WTC11 (cell line): ENCODE measurements around the gene RALA. TPM values are rescaled to one million over a fixed set of nuclear protein-coding genes. Genes with fewer than 3 reads are reported as not detected.

ENCODE experiments used
- ATAC-seq: fragments of 200-7000 bp; cut with Tn5 transposase; 2 replicates; pipeline ENCODE4 v1.10.0; 2021; ENCODE audit warnings: mild to moderate bottlenecking, moderate library complexity
- CTCF ChIA-PET: fragments of 300-600 bp; sonication (Branson Sonifier 250); formaldehyde crosslinking; loops from one replicate; lab custom pipeline; 2021; ENCODE audit warnings: antibody characterized with exemption; lab: Charles Lee
- POLR2A ChIA-PET: fragments of 350-600 bp; sonication (Branson Sonifier 250); formaldehyde crosslinking; loops from one replicate; lab custom pipeline; 2021; ENCODE audit warnings: antibody characterized with exemption; lab: Charles Lee
- DNase-seq: peaks from one replicate; pipeline ENCODE4 v3.0.0; 2021; ENCODE audit warnings: low spot score
- H3K27ac Mint-ChIP-seq: 2 replicates; pipeline ENCODE4 v1.8.0; 2021; ENCODE audit warnings: mixed read lengths
- H3K27me3 Mint-ChIP-seq: 2 replicates; pipeline ENCODE4 v1.8.0; 2021; ENCODE audit warnings: low read depth, mild to moderate bottlenecking, moderate library complexity, mixed read lengths
- H3K36me3 Mint-ChIP-seq: 2 replicates; pipeline ENCODE4 v1.8.0; 2021; ENCODE audit warnings: mixed read lengths
- H3K4me1 Mint-ChIP-seq: 2 replicates; pipeline ENCODE4 v1.8.0; 2022; ENCODE audit warnings: mixed read lengths
- H3K4me3 Mint-ChIP-seq: 2 replicates; pipeline ENCODE4 v1.8.0; 2021; ENCODE audit warnings: mild to moderate bottlenecking, moderate library complexity, mixed read lengths
- H3K9me3 Mint-ChIP-seq: 2 replicates; pipeline ENCODE4 v1.8.0; 2021; ENCODE audit warnings: mixed read lengths
- ATF6 ChIP-seq: sonication (generic); formaldehyde crosslinking; IDR thresholded peaks from 2 replicates; pipeline ENCODE4 v1.8.1; 2023; ENCODE audit warnings: mild to moderate bottlenecking, missing genetic modification reagents
- CREB1 ChIP-seq: sonication (generic); formaldehyde crosslinking; IDR thresholded peaks from 2 replicates; pipeline ENCODE4 v1.8.0; 2023; ENCODE audit warnings: mild to moderate bottlenecking, missing genetic modification reagents
- EMX1 ChIP-seq: fragments of 250-450 bp; sonication (Bioruptor Pico); IDR thresholded peaks from 2 replicates; pipeline ENCODE4 v1.8.0; 2021; ENCODE audit warnings: mild to moderate bottlenecking
- ERG ChIP-seq: fragments of 250-450 bp; sonication (Bioruptor Pico); IDR thresholded peaks from 2 replicates; pipeline ENCODE4 v1.8.0; 2021; ENCODE audit warnings: mild to moderate bottlenecking
- FOXJ3 ChIP-seq: sonication (generic); formaldehyde crosslinking; IDR thresholded peaks from 2 replicates; pipeline ENCODE4 v1.9.0; 2021; ENCODE audit warnings: missing genetic modification reagents, mild to moderate bottlenecking, borderline replicate concordance
- KAT7 ChIP-seq: sonication (generic); formaldehyde crosslinking; IDR thresholded peaks from 2 replicates; pipeline ENCODE4 v1.8.1; 2023; ENCODE audit warnings: missing genetic modification reagents, mild to moderate bottlenecking, borderline replicate concordance
- ZNF263 ChIP-seq: sonication (generic); formaldehyde crosslinking; IDR thresholded peaks from 2 replicates; pipeline ENCODE4 v1.8.1; 2022; ENCODE audit warnings: low read depth, mild to moderate bottlenecking, moderate library complexity, missing genetic modification reagents
- ZNF317 ChIP-seq: sonication (generic); formaldehyde crosslinking; IDR thresholded peaks from 2 replicates; pipeline ENCODE4 v1.8.1; 2023; ENCODE audit warnings: low read depth, mild to moderate bottlenecking, moderate library complexity, missing genetic modification reagents, borderline replicate concordance
- ZNF396 ChIP-seq: fragments of 250-450 bp; sonication (Bioruptor Pico); IDR thresholded peaks from 2 replicates; pipeline ENCODE4 v1.8.0; 2021; ENCODE audit warnings: mild to moderate bottlenecking, moderate library complexity, borderline replicate concordance
- ZNF423 ChIP-seq: fragments of 250-450 bp; sonication (Bioruptor Pico); IDR thresholded peaks from 2 replicates; pipeline ENCODE4 v2.1.2; 2022; ENCODE audit warnings: mild to moderate bottlenecking, moderate library complexity
- ZNF512 ChIP-seq: sonication (generic); formaldehyde crosslinking; IDR thresholded peaks from 2 replicates; pipeline ENCODE4 v1.8.1; 2022; ENCODE audit warnings: missing genetic modification reagents, borderline replicate concordance
- total RNA-seq: library from RNA; stranded (reverse); gene quantifications from 3 replicates; pipeline ENCODE4 v1.2.3, GENCODE V29; 2021
- TF ChIP-seq, protein P1 (sequence below): sonication (generic); formaldehyde crosslinking; IDR thresholded peaks from 2 replicates; pipeline ENCODE4 v1.8.1; 2023; ENCODE audit warnings: mild to moderate bottlenecking, moderate library complexity, missing genetic modification reagents
- TF ChIP-seq, protein P2 (sequence below): sonication (generic); formaldehyde crosslinking; IDR thresholded peaks from 2 replicates; pipeline ENCODE4 v1.8.0; 2022; ENCODE audit warnings: mild to moderate bottlenecking, missing genetic modification reagents
- TF ChIP-seq, protein P3 (sequence below): sonication (generic); formaldehyde crosslinking; IDR thresholded peaks from 2 replicates; pipeline ENCODE4 v1.8.0; 2022; ENCODE audit warnings: missing genetic modification reagents
- TF ChIP-seq, protein P4 (sequence below): fragments of 250-450 bp; sonication (Bioruptor Pico); IDR thresholded peaks from 2 replicates; pipeline ENCODE4 v1.9.0; 2021; ENCODE audit warnings: mild to moderate bottlenecking

The RALA gene
- total RNA-seq, 1 experiment from 2014 or later: 57.3 TPM

- POLR2A ChIA-PET: no interaction called here
- H3K4me3 Mint-ChIP-seq: no peak overlapping the region
- no peaks in the 10 kb centered on the region for H3K9me3 Mint-ChIP-seq
- no peak; the same call in 1 of the 2 replicates for ATAC-seq
- DNase-seq: no peak
- TF ChIP-seq ZNF263 (CRISPR knock-in tag) (no peak), ZNF317 (no peak), CREB1 (CRISPR knock-in tag) (no peak), EMX1 (CRISPR knock-in tag) (no peak), ZNF512 (CRISPR knock-in tag) (no peak), FOXJ3 (no peak), ZNF423 (CRISPR knock-in tag) (no peak), ERG (CRISPR knock-in tag) (no peak), KAT7 (CRISPR knock-in tag) (no peak), ZNF396 (CRISPR knock-in tag) (no peak), ATF6 (CRISPR knock-in tag) (no peak)
- TF ChIP-seq, protein P1, sequence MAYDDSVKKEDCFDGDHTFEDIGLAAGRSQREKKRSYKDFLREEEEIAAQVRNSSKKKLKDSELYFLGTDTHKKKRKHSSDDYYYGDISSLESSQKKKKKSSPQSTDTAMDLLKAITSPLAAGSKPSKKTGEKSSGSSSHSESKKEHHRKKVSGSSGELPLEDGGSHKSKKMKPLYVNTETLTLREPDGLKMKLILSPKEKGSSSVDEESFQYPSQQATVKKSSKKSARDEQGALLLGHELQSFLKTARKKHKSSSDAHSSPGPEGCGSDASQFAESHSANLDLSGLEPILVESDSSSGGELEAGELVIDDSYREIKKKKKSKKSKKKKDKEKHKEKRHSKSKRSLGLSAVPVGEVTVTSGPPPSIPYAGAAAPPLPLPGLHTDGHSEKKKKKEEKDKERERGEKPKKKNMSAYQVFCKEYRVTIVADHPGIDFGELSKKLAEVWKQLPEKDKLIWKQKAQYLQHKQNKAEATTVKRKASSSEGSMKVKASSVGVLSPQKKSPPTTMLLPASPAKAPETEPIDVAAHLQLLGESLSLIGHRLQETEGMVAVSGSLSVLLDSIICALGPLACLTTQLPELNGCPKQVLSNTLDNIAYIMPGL (CRISPR knock-in tag): no peak
- TF ChIP-seq, protein P2, sequence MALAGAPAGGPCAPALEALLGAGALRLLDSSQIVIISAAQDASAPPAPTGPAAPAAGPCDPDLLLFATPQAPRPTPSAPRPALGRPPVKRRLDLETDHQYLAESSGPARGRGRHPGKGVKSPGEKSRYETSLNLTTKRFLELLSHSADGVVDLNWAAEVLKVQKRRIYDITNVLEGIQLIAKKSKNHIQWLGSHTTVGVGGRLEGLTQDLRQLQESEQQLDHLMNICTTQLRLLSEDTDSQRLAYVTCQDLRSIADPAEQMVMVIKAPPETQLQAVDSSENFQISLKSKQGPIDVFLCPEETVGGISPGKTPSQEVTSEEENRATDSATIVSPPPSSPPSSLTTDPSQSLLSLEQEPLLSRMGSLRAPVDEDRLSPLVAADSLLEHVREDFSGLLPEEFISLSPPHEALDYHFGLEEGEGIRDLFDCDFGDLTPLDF (CRISPR knock-in tag): no peak
- TF ChIP-seq, protein P3, sequence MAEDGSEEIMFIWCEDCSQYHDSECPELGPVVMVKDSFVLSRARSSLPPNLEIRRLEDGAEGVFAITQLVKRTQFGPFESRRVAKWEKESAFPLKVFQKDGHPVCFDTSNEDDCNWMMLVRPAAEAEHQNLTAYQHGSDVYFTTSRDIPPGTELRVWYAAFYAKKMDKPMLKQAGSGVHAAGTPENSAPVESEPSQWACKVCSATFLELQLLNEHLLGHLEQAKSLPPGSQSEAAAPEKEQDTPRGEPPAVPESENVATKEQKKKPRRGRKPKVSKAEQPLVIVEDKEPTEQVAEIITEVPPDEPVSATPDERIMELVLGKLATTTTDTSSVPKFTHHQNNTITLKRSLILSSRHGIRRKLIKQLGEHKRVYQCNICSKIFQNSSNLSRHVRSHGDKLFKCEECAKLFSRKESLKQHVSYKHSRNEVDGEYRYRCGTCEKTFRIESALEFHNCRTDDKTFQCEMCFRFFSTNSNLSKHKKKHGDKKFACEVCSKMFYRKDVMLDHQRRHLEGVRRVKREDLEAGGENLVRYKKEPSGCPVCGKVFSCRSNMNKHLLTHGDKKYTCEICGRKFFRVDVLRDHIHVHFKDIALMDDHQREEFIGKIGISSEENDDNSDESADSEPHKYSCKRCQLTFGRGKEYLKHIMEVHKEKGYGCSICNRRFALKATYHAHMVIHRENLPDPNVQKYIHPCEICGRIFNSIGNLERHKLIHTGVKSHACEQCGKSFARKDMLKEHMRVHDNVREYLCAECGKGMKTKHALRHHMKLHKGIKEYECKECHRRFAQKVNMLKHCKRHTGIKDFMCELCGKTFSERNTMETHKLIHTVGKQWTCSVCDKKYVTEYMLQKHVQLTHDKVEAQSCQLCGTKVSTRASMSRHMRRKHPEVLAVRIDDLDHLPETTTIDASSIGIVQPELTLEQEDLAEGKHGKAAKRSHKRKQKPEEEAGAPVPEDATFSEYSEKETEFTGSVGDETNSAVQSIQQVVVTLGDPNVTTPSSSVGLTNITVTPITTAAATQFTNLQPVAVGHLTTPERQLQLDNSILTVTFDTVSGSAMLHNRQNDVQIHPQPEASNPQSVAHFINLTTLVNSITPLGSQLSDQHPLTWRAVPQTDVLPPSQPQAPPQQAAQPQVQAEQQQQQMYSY (CRISPR knock-in tag): no peak
- TF ChIP-seq, protein P4, sequence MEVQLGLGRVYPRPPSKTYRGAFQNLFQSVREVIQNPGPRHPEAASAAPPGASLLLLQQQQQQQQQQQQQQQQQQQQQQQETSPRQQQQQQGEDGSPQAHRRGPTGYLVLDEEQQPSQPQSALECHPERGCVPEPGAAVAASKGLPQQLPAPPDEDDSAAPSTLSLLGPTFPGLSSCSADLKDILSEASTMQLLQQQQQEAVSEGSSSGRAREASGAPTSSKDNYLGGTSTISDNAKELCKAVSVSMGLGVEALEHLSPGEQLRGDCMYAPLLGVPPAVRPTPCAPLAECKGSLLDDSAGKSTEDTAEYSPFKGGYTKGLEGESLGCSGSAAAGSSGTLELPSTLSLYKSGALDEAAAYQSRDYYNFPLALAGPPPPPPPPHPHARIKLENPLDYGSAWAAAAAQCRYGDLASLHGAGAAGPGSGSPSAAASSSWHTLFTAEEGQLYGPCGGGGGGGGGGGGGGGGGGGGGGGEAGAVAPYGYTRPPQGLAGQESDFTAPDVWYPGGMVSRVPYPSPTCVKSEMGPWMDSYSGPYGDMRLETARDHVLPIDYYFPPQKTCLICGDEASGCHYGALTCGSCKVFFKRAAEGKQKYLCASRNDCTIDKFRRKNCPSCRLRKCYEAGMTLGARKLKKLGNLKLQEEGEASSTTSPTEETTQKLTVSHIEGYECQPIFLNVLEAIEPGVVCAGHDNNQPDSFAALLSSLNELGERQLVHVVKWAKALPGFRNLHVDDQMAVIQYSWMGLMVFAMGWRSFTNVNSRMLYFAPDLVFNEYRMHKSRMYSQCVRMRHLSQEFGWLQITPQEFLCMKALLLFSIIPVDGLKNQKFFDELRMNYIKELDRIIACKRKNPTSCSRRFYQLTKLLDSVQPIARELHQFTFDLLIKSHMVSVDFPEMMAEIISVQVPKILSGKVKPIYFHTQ: no peak
- CTCF ChIA-PET: no interaction called here
- peak overlapping the region; percentile 64; the same call in 1 of the 2 replicates for H3K27ac Mint-ChIP-seq
- H3K36me3 Mint-ChIP-seq: peaks cover 29% of the 10 kb centered on the region
- no peaks in the 10 kb centered on the region for H3K27me3 Mint-ChIP-seq
- peaks cover 4% of the 10 kb centered on the region for H3K4me1 Mint-ChIP-seq
Observed at GRCh38 chr7:39703144-39703543, 79.8 kb downstream of the RALA start.
